ENCODE results near the gene FBXO24.

The FBXO24 gene

GRCh38 chr7:100567031-100567730 is 18.9 kb upstream of the FBXO24 start:
- no peak for DNase-seq (ENCODE audit: low read depth)
- H3K4me3 ChIP-seq (ENCODE audit: low read depth, low read length): no peak overlapping the region
- no peak for TF ChIP-seq CTCF (IDR thresholded peaks at IDR 0.05; ENCODE audit: low read depth, low read length, missing control alignments)

- DNase-seq (ENCODE audit: low read depth): no peak
- TF ChIP-seq CTCF (IDR thresholded peaks at IDR 0.05; ENCODE audit: low read depth, low read length, missing control alignments): no peak
- no peak overlapping the region for H3K4me3 ChIP-seq (ENCODE audit: low read depth, low read length)
Observed at GRCh38 chr7:100567751-100568175, 18.4 kb upstream of the FBXO24 start.

- no peak for DNase-seq (ENCODE audit: low read depth)
- no peak overlapping the region for H3K4me3 ChIP-seq (ENCODE audit: low read depth, low read length)
- TF ChIP-seq CTCF (IDR thresholded peaks at IDR 0.05; ENCODE audit: low read depth, low read length, missing control alignments): no peak
Observed at GRCh38 chr7:100568176-100568895, 17.8 kb upstream of the FBXO24 start.

GRCh38 chr7:100568896-100569844 is 17.0 kb upstream of the FBXO24 start:
- DNase-seq (ENCODE audit: low read depth): no peak
- peak overlapping the region; percentile 15; the same call in 1 of the 2 replicates for H3K4me3 ChIP-seq (ENCODE audit: low read depth, low read length)
- TF ChIP-seq CTCF (IDR thresholded peaks at IDR 0.05; ENCODE audit: low read depth, low read length, missing control alignments): peak; percentile 70

GRCh38 chr7:100570954-100571828 is 14.9 kb upstream of the FBXO24 start:
- no peak overlapping the region for H3K4me3 ChIP-seq (ENCODE audit: low read depth, low read length)
- TF ChIP-seq CTCF (IDR thresholded peaks at IDR 0.05; ENCODE audit: low read depth, low read length, missing control alignments): no peak
- DNase-seq (ENCODE audit: low read depth): no peak

GRCh38 chr7:100571829-100572116 is 14.4 kb upstream of the FBXO24 start:
- DNase-seq (ENCODE audit: low read depth): no peak
- no peak for TF ChIP-seq CTCF (IDR thresholded peaks at IDR 0.05; ENCODE audit: low read depth, low read length, missing control alignments)
- no peak overlapping the region for H3K4me3 ChIP-seq (ENCODE audit: low read depth, low read length)

Data from GM12864 (cell line).